ENCODE results near the gene OTUB2.

Gene OTUB2

GRCh38 chr14:93994919-93995682 lies 31.0 kb upstream of the OTUB2 start:
- no peak overlapping the region for H3K4me3 ChIP-seq
- no peak overlapping the region for H3K27ac ChIP-seq

- no peak overlapping the region for H3K27ac ChIP-seq
- H3K4me3 ChIP-seq: no peak overlapping the region
Observed at GRCh38 chr14:93996130-93996695, 29.9 kb upstream of the OTUB2 start.

DNA sequence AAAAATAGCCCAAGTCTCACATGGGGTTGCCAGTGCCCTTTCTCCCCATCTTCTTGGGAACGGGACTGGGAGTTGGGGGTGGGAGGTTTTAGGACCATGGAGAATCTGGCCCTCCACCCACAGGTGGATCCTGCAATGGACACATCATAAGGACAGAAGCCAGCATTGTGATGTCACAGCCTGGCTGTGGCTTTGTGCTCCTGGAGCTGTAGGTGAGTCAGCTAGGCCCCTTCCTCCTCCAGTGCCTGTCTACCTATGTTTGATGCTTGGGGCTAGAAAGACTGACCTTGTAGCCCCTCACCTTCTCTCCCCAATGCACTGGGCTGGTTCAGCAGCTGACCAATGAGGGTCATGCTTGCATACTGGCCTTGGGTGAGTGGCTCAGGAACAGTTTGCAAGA lies 29.1 kb upstream of the OTUB2 start, which contains the start of gene CCDC197:
Gene CCDC197 (plus strand): TSS at position 220 of the 400 bp plus-strand sequence. CDS start 831 bp downstream, outside the sequence.
- Histone ChIP-seq H3K4me3 (no peak within 1 kb of the TSS), H3K27ac (no peak within 1 kb of the TSS)

- no peak overlapping the region for H3K27ac ChIP-seq
- H3K4me3 ChIP-seq: no peak overlapping the region
Observed at GRCh38 chr14:93997916-93998870, 27.9 kb upstream of the OTUB2 start.

DNA sequence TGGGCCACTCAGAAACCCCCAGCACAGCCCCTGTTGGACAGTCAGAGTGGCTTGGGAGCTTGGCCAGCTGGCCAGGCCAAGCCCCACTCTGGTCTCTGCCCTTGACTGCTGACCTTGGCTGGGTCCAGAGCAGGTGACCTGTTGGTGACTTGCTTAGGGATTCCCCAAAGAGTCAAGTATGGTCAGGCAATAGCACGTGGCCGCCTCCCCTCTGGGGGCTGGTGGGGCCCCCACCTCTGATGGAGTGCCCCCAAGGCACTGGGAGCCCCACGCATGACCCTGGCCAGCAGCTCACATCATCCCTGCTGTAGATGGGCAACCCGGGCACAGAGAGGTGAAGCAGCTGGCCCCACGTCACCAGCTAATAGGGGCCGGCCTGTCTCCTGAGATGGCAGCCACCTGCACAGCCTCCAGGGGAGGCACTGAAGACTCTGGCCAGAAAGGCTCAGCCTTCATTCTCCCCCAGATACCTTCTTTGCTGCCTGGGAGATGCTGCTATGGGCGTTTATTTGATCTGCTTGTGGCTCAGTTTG lies 27.2 kb upstream of the OTUB2 start:
- no peak overlapping the region for H3K4me3 ChIP-seq
- H3K27ac ChIP-seq: no peak overlapping the region

- H3K4me3 ChIP-seq: no peak overlapping the region
- no peak overlapping the region for H3K27ac ChIP-seq
Observed at GRCh38 chr14:93999573-93999972, 26.6 kb upstream of the OTUB2 start.

DNA sequence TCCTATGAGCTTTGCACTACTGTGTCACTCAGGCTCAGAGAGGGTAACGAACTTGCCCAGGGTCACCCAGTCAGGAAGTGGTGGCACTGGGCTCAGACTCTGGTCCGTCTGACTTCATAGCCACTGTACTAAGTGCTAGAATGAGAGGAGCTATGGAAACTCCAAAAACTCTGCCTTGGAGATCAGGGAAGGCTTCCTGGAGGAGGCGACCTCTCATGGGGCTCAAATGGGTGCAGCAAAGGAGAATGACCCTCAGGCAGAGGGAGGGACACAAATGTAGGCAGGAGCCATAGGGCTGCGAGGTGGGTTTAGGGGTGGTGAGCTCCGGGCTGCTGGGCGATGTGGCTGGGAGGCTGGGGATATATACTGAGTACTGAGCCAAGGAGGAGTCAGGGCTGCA lies 25.9 kb upstream of the OTUB2 start:
- no peak overlapping the region for H3K4me3 ChIP-seq
- no peak overlapping the region for H3K27ac ChIP-seq

GRCh38 chr14:94001016-94001415 lies 25.1 kb upstream of the OTUB2 start:
- H3K4me3 ChIP-seq: no peak overlapping the region
- H3K27ac ChIP-seq: no peak overlapping the region

DNA sequence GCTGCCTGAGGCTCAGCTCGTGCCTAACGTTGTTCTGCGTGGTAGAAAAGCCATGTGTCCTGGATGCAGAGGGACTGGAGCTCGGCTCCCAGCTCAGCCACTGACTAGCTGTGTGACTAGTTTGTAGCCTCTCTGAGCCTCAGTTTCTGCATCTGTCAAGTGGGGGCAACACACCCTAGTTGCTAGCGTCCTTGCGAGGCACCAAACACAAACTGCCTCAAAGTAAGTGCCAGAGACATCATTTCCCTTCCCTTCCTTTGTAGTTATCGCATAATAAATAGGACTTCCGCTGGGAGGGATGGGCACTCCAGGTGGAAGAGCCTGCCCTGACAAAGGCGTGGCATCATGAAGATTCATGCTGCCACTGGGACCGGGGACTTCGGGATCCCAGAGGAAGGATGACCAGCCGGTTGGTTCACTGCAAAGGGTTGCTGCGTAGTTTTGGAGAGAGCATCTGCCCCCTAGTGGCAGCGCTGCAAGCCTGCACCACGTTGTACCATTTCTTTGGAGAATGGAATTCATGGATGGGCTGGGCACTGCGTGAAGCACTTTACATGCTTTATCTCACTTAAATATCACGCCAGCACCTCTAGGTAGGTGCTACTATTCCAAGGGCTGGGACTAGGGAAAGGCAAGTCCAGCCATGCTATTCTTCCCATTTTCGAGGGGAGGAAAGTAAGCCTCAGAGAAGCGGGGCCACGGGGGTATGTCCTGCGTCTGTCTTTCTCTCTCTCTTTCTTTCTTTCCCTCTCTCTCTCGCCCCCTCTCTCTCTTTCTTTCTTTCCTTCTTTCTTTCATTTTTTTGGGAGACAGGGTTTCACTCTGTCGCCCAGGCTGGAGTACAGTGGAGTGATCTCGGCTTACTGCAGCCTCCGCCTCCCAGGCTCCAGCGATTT lies 24.4 kb upstream of the OTUB2 start:
- no peak overlapping the region for H3K27ac ChIP-seq
- no peak overlapping the region for H3K4me3 ChIP-seq

- Histone ChIP-seq H3K4me3 (no peak overlapping the region), H3K27ac (no peak overlapping the region)
Observed at GRCh38 chr14:94003397-94003796, 22.7 kb upstream of the OTUB2 start.

GRCh38 chr14:94004015-94004414 lies 22.1 kb upstream of the OTUB2 start:
- no peak overlapping the region for H3K4me3 ChIP-seq
- no peak overlapping the region for H3K27ac ChIP-seq

GRCh38 chr14:94005324-94006073 lies 20.6 kb upstream of the OTUB2 start:
- Histone ChIP-seq H3K27ac (no peak overlapping the region), H3K4me3 (no peak overlapping the region)

- Histone ChIP-seq H3K4me3 (no peak overlapping the region), H3K27ac (no peak overlapping the region)
Observed at GRCh38 chr14:94008234-94008633, 17.9 kb upstream of the OTUB2 start.

DNA sequence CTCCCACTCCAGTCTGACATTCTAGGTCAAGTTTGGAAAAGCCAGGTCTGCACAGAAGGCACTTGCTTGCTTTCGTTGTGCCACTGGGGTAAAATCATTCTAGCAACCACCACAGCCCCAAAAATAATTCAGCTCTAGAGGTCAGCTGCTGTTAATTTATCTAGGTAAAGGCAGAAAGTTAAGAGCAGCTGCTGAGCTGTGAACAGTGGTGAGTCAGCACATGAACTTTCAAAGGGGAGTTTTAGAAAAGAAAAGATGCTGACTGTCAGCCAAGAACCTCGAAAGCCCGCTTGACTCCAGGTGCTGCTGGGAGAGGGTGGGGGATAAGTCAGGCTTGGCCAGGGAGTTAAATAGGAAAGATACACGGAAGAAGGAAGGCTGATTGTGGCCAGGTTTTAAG lies 16.4 kb upstream of the OTUB2 start:
- H3K4me3 ChIP-seq: no peak overlapping the region

GRCh38 chr14:94010625-94011024 lies 15.5 kb upstream of the OTUB2 start:
- Histone ChIP-seq H3K4me3 (no peak overlapping the region), H3K27ac (no peak overlapping the region)

More for the DNA sequence above, 16.4 kb upstream of the OTUB2 start:
- no peak overlapping the region for H3K27ac ChIP-seq

DNA sequence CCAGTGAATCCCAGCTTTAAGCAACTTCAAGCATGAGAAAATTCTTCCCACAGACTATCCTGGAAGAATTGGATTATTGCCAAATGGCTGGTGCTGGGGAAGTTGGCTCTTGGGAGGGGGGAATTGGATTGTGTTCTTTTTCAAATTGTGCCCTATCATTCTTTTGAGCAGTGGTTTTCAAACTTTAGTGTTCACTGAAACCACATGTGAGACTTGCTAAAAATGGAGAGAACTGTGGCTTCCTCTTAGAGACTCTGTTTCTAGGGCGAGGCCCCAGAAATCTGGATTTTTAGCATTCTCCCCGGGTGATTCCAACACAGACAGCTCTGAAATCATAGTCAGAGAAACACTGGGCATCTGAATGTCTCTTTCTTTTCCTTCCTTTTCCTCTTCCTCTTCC lies 14.3 kb upstream of the OTUB2 start:
- no peak overlapping the region for H3K4me3 ChIP-seq
- H3K27ac ChIP-seq: no peak overlapping the region

DNA sequence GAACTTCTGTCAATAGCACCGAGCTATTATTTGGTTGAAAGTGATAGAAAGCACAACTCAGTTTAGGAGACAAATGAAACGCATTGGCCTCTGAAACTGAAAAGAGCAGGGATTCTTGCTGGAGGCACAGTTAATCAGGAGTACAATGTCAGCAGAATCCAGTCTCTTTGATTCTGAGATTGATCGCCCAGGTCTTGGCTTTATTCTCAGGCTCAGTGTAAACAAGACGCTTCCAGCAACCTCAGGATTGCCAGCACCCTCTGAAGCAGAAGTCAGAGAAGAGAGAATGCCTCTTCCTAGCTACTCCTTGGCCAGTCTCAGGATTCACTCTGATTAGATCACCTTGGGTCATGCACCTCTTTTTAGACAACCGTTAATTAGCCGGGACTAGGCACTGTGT lies 11.8 kb upstream of the OTUB2 start:
- Histone ChIP-seq H3K4me3 (no peak overlapping the region), H3K27ac (no peak overlapping the region)

GRCh38 chr14:94015223-94015622 lies 10.9 kb upstream of the OTUB2 start:
- no peak overlapping the region for H3K4me3 ChIP-seq
- H3K27ac ChIP-seq: no peak overlapping the region
